ENCODE measurements around the gene MARCHF10.

GRCh38 chr17:62755141-62755851, 52.8 kb downstream of the MARCHF10 start:
- TF ChIP-seq CTCF (IDR thresholded peaks at IDR 0.05; ENCODE audit: low read depth, low read length) (no peak), MAX (IDR thresholded peaks at IDR 0.05; ENCODE audit: low read depth, low read length) (no peak), POLR2A (IDR thresholded peaks at IDR 0.05; ENCODE audit: extremely low read depth, insufficient read length) (no peak), MYC (IDR thresholded peaks at IDR 0.05; ENCODE audit: low read depth, low read length) (no peak)

All from NB4 (cell line).